Measurements from ENCODE around the gene ENO2. TPM values are rescaled to one million over a fixed set of nuclear protein-coding genes. Genes with fewer than 3 reads are reported as not detected.

ENO2 gene
- total RNA-seq, 4 donors from 2014 or later = 5.0 to 8.0 (median 5.5) TPM

DNA sequence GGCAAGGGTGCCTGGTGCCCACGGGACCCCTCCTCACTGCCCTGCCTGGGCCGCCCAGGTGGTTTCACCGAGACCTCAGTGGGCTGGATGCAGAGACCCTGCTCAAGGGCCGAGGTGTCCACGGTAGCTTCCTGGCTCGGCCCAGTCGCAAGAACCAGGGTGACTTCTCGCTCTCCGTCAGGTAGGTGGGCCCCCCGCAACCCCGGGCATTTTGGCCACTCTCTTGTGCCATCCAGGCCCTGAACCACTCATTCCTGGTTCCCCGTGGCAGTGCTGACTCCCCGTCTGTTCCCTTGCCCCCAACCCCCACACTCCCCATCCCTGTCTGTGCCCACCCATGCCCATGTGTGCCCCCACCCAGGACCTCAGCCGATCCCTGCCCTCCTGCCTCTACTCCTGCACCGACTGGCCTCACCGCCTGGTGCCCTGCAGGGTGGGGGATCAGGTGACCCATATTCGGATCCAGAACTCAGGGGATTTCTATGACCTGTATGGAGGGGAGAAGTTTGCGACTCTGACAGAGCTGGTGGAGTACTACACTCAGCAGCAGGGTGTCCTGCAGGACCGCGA is 37.3 kb downstream of the ENO2 start:
- intact Hi-C loops (cut with DNase I) = no loop called here
- no peak for DNase-seq
- WGBS, 2 donors = 76 to 80% methylated on average over 12 to 13 of the region's 20 CpGs
- peak overlapping the region; percentile 61 to 88 (median 76) for H3K27ac ChIP-seq
- TF ChIP-seq, protein P1, sequence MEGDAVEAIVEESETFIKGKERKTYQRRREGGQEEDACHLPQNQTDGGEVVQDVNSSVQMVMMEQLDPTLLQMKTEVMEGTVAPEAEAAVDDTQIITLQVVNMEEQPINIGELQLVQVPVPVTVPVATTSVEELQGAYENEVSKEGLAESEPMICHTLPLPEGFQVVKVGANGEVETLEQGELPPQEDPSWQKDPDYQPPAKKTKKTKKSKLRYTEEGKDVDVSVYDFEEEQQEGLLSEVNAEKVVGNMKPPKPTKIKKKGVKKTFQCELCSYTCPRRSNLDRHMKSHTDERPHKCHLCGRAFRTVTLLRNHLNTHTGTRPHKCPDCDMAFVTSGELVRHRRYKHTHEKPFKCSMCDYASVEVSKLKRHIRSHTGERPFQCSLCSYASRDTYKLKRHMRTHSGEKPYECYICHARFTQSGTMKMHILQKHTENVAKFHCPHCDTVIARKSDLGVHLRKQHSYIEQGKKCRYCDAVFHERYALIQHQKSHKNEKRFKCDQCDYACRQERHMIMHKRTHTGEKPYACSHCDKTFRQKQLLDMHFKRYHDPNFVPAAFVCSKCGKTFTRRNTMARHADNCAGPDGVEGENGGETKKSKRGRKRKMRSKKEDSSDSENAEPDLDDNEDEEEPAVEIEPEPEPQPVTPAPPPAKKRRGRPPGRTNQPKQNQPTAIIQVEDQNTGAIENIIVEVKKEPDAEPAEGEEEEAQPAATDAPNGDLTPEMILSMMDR (IDR thresholded peaks at IDR 0.05) = no peak
- TF ChIP-seq POLR2A (IDR thresholded peaks at IDR 0.05) = no peak
- H3K36me3 ChIP-seq = peaks cover 0 to 19% (median 0%) of the 10 kb centered on the region in 3 donors
- peak overlapping the region; percentile 19 to 61 (median 42) for H3K4me3 ChIP-seq
- H3K27me3 ChIP-seq = no peaks in the 10 kb centered on the region
- no peaks in the 10 kb centered on the region for H3K9me3 ChIP-seq
- H3K4me1 ChIP-seq = peaks cover 6 to 66% (median 15%) of the 10 kb centered on the region in 3 donors

- no peak for DNase-seq
- WGBS, 2 donors = 60 to 74% methylated on average over 1 to 13 of the region's 22 CpGs
- Histone ChIP-seq H3K27me3 (no peaks in the 10 kb centered on the region), H3K4me3 (peak overlapping the region; percentile 19 to 61 (median 42)), H3K36me3 (peaks cover 0 to 23% (median 0%) of the 10 kb centered on the region in 3 donors), H3K4me1 (peaks cover 6 to 66% (median 14%) of the 10 kb centered on the region in 3 donors), H3K27ac (peak overlapping the region; percentile 61 to 88 (median 76)), H3K9me3 (no peaks in the 10 kb centered on the region)
- intact Hi-C loops (cut with DNase I) = no loop called here
- no peak for TF ChIP-seq POLR2A (IDR thresholded peaks at IDR 0.05)
- TF ChIP-seq, protein P1 (IDR thresholded peaks at IDR 0.05) = no peak
These were observed 37.9 kb downstream of the ENO2 start for GRCh38 chr12:6952121-6952862.

DNA sequence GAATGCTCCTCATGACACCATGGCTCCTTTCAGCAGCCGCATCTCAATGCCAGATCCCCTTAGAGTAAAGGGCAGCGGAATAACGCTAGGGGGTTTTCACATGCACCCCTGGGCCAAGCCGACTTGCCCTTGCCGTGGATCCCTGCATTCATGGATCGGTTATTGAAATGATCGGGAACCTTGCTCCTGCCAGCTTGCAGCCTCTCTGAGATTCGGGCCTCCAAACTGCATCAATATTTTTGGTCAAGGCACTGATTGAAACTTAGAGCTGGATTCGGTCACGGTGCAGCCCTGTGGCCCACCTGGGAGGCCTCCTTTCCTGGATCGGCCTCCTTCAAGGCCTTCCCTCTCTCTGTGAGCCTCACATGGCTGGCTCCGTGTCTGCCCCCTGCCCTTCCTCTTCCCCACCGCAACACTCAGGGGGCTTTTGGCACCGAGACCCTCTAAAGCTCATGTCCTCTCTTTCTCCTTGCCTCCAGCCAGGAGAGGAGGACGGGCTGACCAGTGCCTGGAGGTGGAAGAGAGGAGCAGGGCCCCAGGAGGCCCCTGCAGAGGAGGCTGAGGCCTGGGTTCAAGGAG is 38.6 kb downstream of the ENO2 start:
- Histone ChIP-seq H3K4me1 (peaks cover 6 to 69% (median 20%) of the 10 kb centered on the region in 3 donors), H3K36me3 (peaks cover 0 to 27% (median 0%) of the 10 kb centered on the region in 3 donors), H3K4me3 (peak overlapping the region; percentile 19 to 61 (median 42)), H3K27ac (peak overlapping the region; percentile 39 to 88 (median 72)), H3K9me3 (no peaks in the 10 kb centered on the region), H3K27me3 (no peaks in the 10 kb centered on the region)
- intact Hi-C loops (cut with DNase I) = no loop called here
- WGBS, 2 donors = 74 to 87% methylated on average over 3 to 11 of the region's 15 CpGs
- TF ChIP-seq, protein P1 (IDR thresholded peaks at IDR 0.05) = no peak
- TF ChIP-seq POLR2A (IDR thresholded peaks at IDR 0.05) = no peak
- DNase-seq = no peak

- peaks cover 13 to 76% (median 27%) of the 10 kb centered on the region in 3 donors for H3K4me1 ChIP-seq
- intact Hi-C loops (cut with DNase I) = no loop called here
- peaks cover 0 to 27% (median 0%) of the 10 kb centered on the region in 3 donors for H3K36me3 ChIP-seq
- no peak for DNase-seq
- peak overlapping the region; percentile 39 to 88 (median 72) for H3K27ac ChIP-seq
- peak in 1 of 4 donors; percentile 72 for TF ChIP-seq POLR2A (IDR thresholded peaks at IDR 0.05)
- TF ChIP-seq, protein P1 (IDR thresholded peaks at IDR 0.05) = no peak
- peak overlapping the region in 3 of 4 donors; percentile 38 to 61 (median 45) for H3K4me3 ChIP-seq
- whole genome bisulfite sequencing, 2 donors = 49 to 69% methylated on average over 15 to 23 of the region's 24 CpGs
- H3K27me3 ChIP-seq = no peaks in the 10 kb centered on the region
- no peaks in the 10 kb centered on the region for H3K9me3 ChIP-seq
These were observed 39.3 kb downstream of the ENO2 start for GRCh38 chr12:6953442-6954315.

All from esophagus squamous epithelium (tissue), 5 donors.